Measurements from ENCODE around the gene FREM1. TPM values are rescaled to one million over a fixed set of nuclear protein-coding genes. Genes with fewer than 3 reads are reported as not detected.

FREM1 gene
- polyA plus RNA-seq, 1 of the 3 experiments (the other 2 are of a cell fraction) = 0.26 TPM

- no peak for TF ChIP-seq ZBTB33 (IDR thresholded peaks at IDR 0.05; ENCODE audit: borderline replicate concordance, low read depth)
- no peak for TF ChIP-seq SIN3A (IDR thresholded peaks at IDR 0.05; ENCODE audit: borderline replicate concordance, low read depth, low read length)
- no peak for TF ChIP-seq YY1 (IDR thresholded peaks at IDR 0.05; ENCODE audit: low read depth)
- no peak for TF ChIP-seq RCOR1 (IDR thresholded peaks at IDR 0.05; ENCODE audit: low read length)
- TF ChIP-seq GATA2 (CRISPR knock-in tag; IDR thresholded peaks at IDR 0.05) = no peak
- no peak for TF ChIP-seq TEAD4 (IDR thresholded peaks at IDR 0.05; ENCODE audit: borderline replicate concordance, insufficient read depth)
- TF ChIP-seq TCF12 (IDR thresholded peaks at IDR 0.05) = no peak
These were observed 187.7 kb downstream of the FREM1 start, which contains the start of gene CER1 (continued) for GRCh38 chr9:14722391-14723035.

- WGBS (ENCODE audit: low lambda C conversion rate) = 55% methylated on average over 8 of the region's 8 CpGs
- ChIA-PET POLR2A (no interaction called here), CTCF (no interaction called here)
- Histone ChIP-seq H3K36me3 (replicated peaks in 1 of 2; ENCODE audit: control insufficient read depth in 1 of 2, insufficient read depth in 2 of 2, low read length in 1 of 2) (no peaks in the 10 kb centered on the region), H3F3A (replicated peaks; ENCODE audit: insufficient read depth) (no peaks in the 10 kb centered on the region), H3K27ac (ENCODE audit: low read depth in 2 of 2, low read length in 1 of 2) (no peak overlapping the region), H3K4me1 (ENCODE audit: control insufficient read depth in 1 of 2, insufficient read depth in 2 of 2, low read depth in 1 of 2, low read length in 1 of 2) (no peaks in the 10 kb centered on the region; a peak in 1 of 4 replicates), H3K9ac (no peak overlapping the region), H3K9me3 (no peaks in the 10 kb centered on the region), H3K27me3 (ENCODE audit: insufficient read depth) (peaks cover 5% of the 10 kb centered on the region; the same call in 1 of the 2 replicates), H3K9me2 (no peaks in the 10 kb centered on the region), H3K4me3 (ENCODE audit: low read depth in 2 of 2, low read length in 1 of 2) (no peak overlapping the region), H3K4me2 (no peak overlapping the region), H3K79me2 (ENCODE audit: insufficient read depth) (no peaks in the 10 kb centered on the region), H2AFZ (ENCODE audit: low read depth) (no peak overlapping the region), H4K20me1 (ENCODE audit: insufficient read depth) (no peaks in the 10 kb centered on the region)
- TF ChIP-seq EP300 (IDR thresholded peaks at IDR 0.05; ENCODE audit: borderline replicate concordance in 1 of 2, low read depth in 1 of 2, low read length in 1 of 2) (no peak), FOXJ3 (CRISPR knock-in tag; IDR thresholded peaks at IDR 0.05) (no peak), REST (IDR thresholded peaks at IDR 0.05; ENCODE audit: low read depth, low read length) (no peak)
- TF ChIP-seq, protein P1, sequence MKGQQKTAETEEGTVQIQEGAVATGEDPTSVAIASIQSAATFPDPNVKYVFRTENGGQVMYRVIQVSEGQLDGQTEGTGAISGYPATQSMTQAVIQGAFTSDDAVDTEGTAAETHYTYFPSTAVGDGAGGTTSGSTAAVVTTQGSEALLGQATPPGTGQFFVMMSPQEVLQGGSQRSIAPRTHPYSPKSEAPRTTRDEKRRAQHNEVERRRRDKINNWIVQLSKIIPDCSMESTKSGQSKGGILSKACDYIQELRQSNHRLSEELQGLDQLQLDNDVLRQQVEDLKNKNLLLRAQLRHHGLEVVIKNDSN (IDR thresholded peaks at IDR 0.05; ENCODE audit: borderline replicate concordance, low read depth) = no peak
- no peak for DNase-seq
These were observed 190.9 kb downstream of the FREM1 start for GRCh38 chr9:14719231-14719923.
